OCI-LY7 (cell line): Measurements from ENCODE around the gene ZMAT3. TPM values are rescaled to one million over a fixed set of nuclear protein-coding genes. Genes with fewer than 3 reads are reported as not detected.

Experiments used
- BruUV-seq: library from RNA; stranded (reverse); fragments of 400-500 nt; replicated peaks from 2 replicates; lab custom pipeline; 2021; lab: Mats Ljungman, UMichigan
- CTCF ChIA-PET: fragments of 300-600 bp; sonication (Branson Sonifier 250); formaldehyde crosslinking; loops from one replicate; lab custom pipeline; 2022; ENCODE audit warnings: antibody characterized with exemption; ENCODE audit not compliant: unreplicated experiment; lab: Charles Lee
- POLR2A ChIA-PET: fragments of 300-600 bp; sonication (Branson Sonifier 250); formaldehyde crosslinking; loops from one replicate; lab custom pipeline; 2022; ENCODE audit warnings: antibody characterized with exemption; lab: Charles Lee
- DNase-seq: peaks from one replicate; pipeline ENCODE4 v3.0.0-alpha.2; 2015; ENCODE audit warnings: low spot score
- H2AFZ ChIP-seq: fragments of 200-600 bp; sonication (generic), shearing (Covaris generic); 2 replicates; pipeline ENCODE4 v1.6.1; 2014; ENCODE audit warnings: mild to moderate bottlenecking, antibody characterized with exemption, low read length, moderate library complexity
- H3K27ac ChIP-seq: fragments of 200-600 bp; sonication (generic); 2 replicates; pipeline ENCODE4 v1.5.1; 2014; ENCODE audit warnings: mixed run types, low read depth, mild to moderate bottlenecking, moderate library complexity, low read length, inconsistent platforms; ENCODE audit not compliant: poor library complexity, severe bottlenecking
- H3K36me3 ChIP-seq: fragments of 200-600 bp; sonication (generic); 2 replicates; pipeline ENCODE4 v1.6.1; 2014; ENCODE audit warnings: mild to moderate bottlenecking, antibody characterized with exemption, low read length, moderate library complexity, mixed read lengths; ENCODE audit not compliant: insufficient read depth
- H3K4me1 ChIP-seq: fragments of 200-600 bp; sonication (generic); 2 replicates; pipeline ENCODE4 v1.5.1; 2014; ENCODE audit warnings: mild to moderate bottlenecking, low read length; ENCODE audit not compliant: insufficient read depth, poor library complexity, severe bottlenecking
- H3K4me2 ChIP-seq: fragments of 200-600 bp; sonication (generic); 2 replicates; pipeline ENCODE4 v1.6.1; 2014; ENCODE audit warnings: mild to moderate bottlenecking, low read length
- H3K4me3 ChIP-seq: fragments of 200-600 bp; sonication (generic); 2 replicates; pipeline ENCODE4 v1.5.1; 2014; ENCODE audit warnings: mild to moderate bottlenecking, low read depth, low read length; ENCODE audit not compliant: poor library complexity, severe bottlenecking
- H3K79me2 ChIP-seq: fragments of 200-600 bp; sonication (generic); 2 replicates; pipeline ENCODE4 v1.6.1; 2016; ENCODE audit warnings: low read depth, mild to moderate bottlenecking, low read length, moderate library complexity, mixed read lengths; ENCODE audit not compliant: insufficient read depth
- H3K9me2 ChIP-seq: fragments of 200-600 bp; sonication (generic); 2 replicates; pipeline ENCODE4 v1.6.1; 2016; ENCODE audit warnings: mild to moderate bottlenecking, low read length, mixed read lengths; ENCODE audit not compliant: insufficient read depth
- H3K9me3 ChIP-seq: fragments of 200-600 bp; sonication (generic); 2 replicates; pipeline ENCODE4 v1.6.1; 2014; ENCODE audit warnings: mild to moderate bottlenecking, mixed run types, low read length, mixed read lengths
- H4K20me1 ChIP-seq: fragments of 200-600 bp; sonication (generic); 2 replicates; pipeline ENCODE4 v1.6.1; 2014; ENCODE audit warnings: mild to moderate bottlenecking, antibody characterized with exemption, low read length, moderate library complexity, mixed read lengths; ENCODE audit not compliant: insufficient read depth
- EZH2phosphoT487 ChIP-seq: fragments of 200-600 bp; sonication (generic); IDR thresholded peaks from 2 replicates; pipeline ENCODE4 v1.6.1; 2018; ENCODE audit warnings: low read depth, borderline replicate concordance, mild to moderate bottlenecking, mixed run types, antibody characterized with exemption, low read length, moderate library complexity, mixed read lengths
- intact Hi-C: fragments of 100-400 bp; cut with micrococcal nuclease; formaldehyde crosslinking; loops from one replicate; pipeline ENCODE4 v1.10.0; 2022; ENCODE audit not compliant: unreplicated experiment
- total RNA-seq, 2 experiments: library from RNA; depleted of rRNA in 1 of 2; stranded (reverse); fragments of >200 nt in 1 of 2; shearing (Covaris generic) in 1 of 2; gene quantifications; 2 replicates each; pipeline ENCODE4 v1.2.3, GENCODE V29; 2014 to 2022
- TF ChIP-seq, protein P1 (sequence below): fragments of 200-600 bp; sonication (generic); conservative IDR thresholded peaks from 2 replicates; pipeline ENCODE4 v1.5.1; 2014; ENCODE audit warnings: mild to moderate bottlenecking, antibody characterized with exemption, low read length, moderate library complexity, mixed read lengths

The ZMAT3 gene
- total RNA-seq, 2 experiments from 2014 or later: 3.7 to 11.3 TPM

DNA sequence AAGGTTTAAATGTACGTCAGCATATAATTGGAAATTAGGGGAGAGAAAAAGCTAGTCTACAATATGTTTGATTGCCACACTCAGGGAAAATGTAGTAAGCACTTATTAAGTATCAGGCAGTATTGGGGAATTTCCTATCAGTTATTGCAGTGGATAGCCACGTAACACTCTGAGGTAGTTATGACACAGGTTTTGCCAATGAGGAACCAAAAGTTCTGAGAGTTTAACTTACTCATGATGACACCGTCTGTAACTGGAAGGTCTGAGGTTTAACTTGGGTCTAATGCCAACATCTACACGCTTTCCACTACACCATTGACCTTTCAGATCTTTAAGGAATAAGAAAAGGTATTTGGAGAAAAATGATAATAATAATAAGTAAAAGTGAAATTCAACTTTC is 89.5 kb downstream of the ZMAT3 start:
- Histone ChIP-seq H3K4me3 (no peak overlapping the region), H3K27ac (no peak overlapping the region), H3K4me2 (no peak overlapping the region), H3K79me2 (no peaks in the 10 kb centered on the region), H3K4me1 (no peaks in the 10 kb centered on the region), H3K9me2 (no peaks in the 10 kb centered on the region), H3K9me3 (peaks cover 5% of the 10 kb centered on the region), H2AFZ (no peak overlapping the region), H3K36me3 (no peaks in the 10 kb centered on the region), H4K20me1 (no peaks in the 10 kb centered on the region)
- no peak for DNase-seq
- TF ChIP-seq, protein P1, sequence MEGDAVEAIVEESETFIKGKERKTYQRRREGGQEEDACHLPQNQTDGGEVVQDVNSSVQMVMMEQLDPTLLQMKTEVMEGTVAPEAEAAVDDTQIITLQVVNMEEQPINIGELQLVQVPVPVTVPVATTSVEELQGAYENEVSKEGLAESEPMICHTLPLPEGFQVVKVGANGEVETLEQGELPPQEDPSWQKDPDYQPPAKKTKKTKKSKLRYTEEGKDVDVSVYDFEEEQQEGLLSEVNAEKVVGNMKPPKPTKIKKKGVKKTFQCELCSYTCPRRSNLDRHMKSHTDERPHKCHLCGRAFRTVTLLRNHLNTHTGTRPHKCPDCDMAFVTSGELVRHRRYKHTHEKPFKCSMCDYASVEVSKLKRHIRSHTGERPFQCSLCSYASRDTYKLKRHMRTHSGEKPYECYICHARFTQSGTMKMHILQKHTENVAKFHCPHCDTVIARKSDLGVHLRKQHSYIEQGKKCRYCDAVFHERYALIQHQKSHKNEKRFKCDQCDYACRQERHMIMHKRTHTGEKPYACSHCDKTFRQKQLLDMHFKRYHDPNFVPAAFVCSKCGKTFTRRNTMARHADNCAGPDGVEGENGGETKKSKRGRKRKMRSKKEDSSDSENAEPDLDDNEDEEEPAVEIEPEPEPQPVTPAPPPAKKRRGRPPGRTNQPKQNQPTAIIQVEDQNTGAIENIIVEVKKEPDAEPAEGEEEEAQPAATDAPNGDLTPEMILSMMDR: no peak
- no peak for TF ChIP-seq EZH2phosphoT487
- ChIA-PET CTCF (no interaction called here), POLR2A (no interaction called here)
- BruUV-seq: no TSS peak
- intact Hi-C loops: no loop called here

DNA sequence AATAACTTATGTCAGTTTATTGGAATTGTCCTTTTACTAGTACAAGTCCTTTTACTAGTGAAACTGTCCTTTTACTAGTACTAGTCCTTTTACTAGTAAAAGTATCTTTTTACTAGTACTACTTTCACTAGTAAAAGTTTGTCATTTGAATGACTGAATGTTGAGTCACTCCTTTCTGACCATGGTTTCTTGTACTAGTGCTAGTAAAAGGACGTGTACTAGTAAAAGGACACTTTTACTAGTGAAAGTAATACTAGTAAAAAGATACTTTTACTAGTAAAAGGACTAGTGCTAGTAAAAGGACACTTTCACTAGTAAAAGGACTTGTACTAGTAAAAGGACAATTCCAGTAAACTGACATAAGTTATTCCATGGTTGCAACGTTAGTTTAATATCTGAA is 96.3 kb downstream of the ZMAT3 start:
- H3K4me3 ChIP-seq: no peak overlapping the region
- POLR2A ChIA-PET: interaction anchor here (0.6 kb wide), 1 partner anchor 327 kb away, joined by 3 read pairs; no protein-coding TSS in a partner anchor
- DNase-seq: no peak
- no peak overlapping the region for H3K27ac ChIP-seq
- H3K79me2 ChIP-seq: no peaks in the 10 kb centered on the region
- no peaks in the 10 kb centered on the region for H4K20me1 ChIP-seq
- BruUV-seq: no TSS peak
- intact Hi-C loops: no loop called here
- CTCF ChIA-PET: no interaction called here
- TF ChIP-seq EZH2phosphoT487: no peak
- TF ChIP-seq, protein P1: no peak
- H2AFZ ChIP-seq: no peak overlapping the region
- H3K9me3 ChIP-seq: no peaks in the 10 kb centered on the region
- no peak overlapping the region for H3K4me2 ChIP-seq
- H3K36me3 ChIP-seq: no peaks in the 10 kb centered on the region
- H3K4me1 ChIP-seq: no peaks in the 10 kb centered on the region
- no peaks in the 10 kb centered on the region for H3K9me2 ChIP-seq

GRCh38 chr3:178971614-178972013 is 100.0 kb downstream of the ZMAT3 start:
- Histone ChIP-seq H2AFZ (no peak overlapping the region), H3K4me2 (no peak overlapping the region), H3K27ac (no peak overlapping the region), H3K79me2 (no peaks in the 10 kb centered on the region), H3K4me1 (peaks cover 32% of the 10 kb centered on the region), H3K9me3 (no peaks in the 10 kb centered on the region), H4K20me1 (no peaks in the 10 kb centered on the region), H3K9me2 (no peaks in the 10 kb centered on the region), H3K4me3 (no peak overlapping the region), H3K36me3 (no peaks in the 10 kb centered on the region)
- POLR2A ChIA-PET: interaction anchor here (0.5 to 0.6 kb wide), 2 partner anchors 76 to 460 kb away, joined by 3 read pairs; no protein-coding TSS in a partner anchor
- CTCF ChIA-PET: no interaction called here
- intact Hi-C loops: no loop called here
- no TSS peak for BruUV-seq
- TF ChIP-seq EZH2phosphoT487: no peak
- TF ChIP-seq, protein P1: no peak
- DNase-seq: no peak
